Choroid plexus epithelial cell (primary cell): ENCODE results near the gene MRPL12.

Source experiments
- DNase-seq: peaks from one replicate; pipeline ENCODE4 v3.0.0-alpha.2; 2010; ENCODE audit warnings: low read depth
- H3K4me3 ChIP-seq: 2 replicates; pipeline ENCODE4 v1.5.1; 2011; ENCODE audit warnings: low read depth, mild to moderate bottlenecking, control low read depth, low read length, moderate library complexity
- CTCF ChIP-seq: conservative IDR thresholded peaks from 2 replicates; pipeline ENCODE4 v1.5.1; 2011; ENCODE audit warnings: low read depth, mild to moderate bottlenecking, control low read depth, inconsistent platforms, low read length, moderate library complexity

Gene MRPL12

DNA sequence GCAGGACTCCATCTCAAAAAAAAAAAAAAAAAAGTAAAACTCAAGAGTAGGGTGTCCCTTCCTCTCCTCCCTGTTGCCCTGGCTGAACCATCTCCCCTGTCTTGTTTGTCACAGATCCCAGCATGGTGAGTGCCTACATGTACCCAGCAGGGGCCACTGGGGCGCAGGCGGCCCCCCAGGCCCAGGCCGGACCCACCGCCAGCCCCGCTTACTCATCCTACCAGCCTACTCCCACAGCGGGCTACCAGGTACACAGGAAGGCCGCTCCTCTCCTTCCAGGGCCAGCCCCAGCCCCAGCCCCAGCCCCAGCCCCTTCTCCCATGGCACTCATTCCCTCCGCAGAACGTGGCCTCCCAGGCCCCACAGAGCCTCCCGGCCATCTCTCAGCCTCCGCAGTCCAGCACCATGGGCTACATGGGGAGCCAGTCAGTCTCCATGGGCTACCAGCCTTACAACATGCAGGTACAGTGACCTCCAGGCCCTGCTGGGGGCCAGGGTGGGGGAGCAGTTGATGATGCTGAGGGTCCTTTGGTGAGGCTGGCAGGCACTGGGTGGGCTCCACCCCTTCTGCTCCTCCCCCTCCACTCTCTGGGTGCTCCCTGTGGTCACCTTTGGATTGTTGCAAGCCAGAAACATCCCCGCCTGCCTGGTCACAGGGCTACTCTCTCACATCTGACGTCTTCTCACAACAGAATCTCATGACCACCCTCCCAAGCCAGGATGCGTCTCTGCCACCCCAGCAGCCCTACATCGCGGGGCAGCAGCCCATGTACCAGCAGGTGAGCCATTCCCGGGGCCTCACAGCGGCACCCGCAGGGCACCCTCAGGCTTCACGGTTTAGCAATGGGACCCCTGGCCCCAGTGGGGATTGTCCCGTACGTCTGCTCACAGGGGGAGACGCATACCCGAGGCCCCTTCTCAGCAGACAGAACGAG, 2.5 kb upstream of the MRPL12 start:
- peak; percentile 22 for DNase-seq
- H3K4me3 ChIP-seq, result no peak overlapping the region
- TF ChIP-seq CTCF, result no peak

- H3K4me3 ChIP-seq, result peak overlapping the region; percentile 22
- no peak for TF ChIP-seq CTCF
- no peak for DNase-seq
These were observed 1.7 kb upstream of the MRPL12 start for GRCh38 chr17:81701288-81702071.

DNA sequence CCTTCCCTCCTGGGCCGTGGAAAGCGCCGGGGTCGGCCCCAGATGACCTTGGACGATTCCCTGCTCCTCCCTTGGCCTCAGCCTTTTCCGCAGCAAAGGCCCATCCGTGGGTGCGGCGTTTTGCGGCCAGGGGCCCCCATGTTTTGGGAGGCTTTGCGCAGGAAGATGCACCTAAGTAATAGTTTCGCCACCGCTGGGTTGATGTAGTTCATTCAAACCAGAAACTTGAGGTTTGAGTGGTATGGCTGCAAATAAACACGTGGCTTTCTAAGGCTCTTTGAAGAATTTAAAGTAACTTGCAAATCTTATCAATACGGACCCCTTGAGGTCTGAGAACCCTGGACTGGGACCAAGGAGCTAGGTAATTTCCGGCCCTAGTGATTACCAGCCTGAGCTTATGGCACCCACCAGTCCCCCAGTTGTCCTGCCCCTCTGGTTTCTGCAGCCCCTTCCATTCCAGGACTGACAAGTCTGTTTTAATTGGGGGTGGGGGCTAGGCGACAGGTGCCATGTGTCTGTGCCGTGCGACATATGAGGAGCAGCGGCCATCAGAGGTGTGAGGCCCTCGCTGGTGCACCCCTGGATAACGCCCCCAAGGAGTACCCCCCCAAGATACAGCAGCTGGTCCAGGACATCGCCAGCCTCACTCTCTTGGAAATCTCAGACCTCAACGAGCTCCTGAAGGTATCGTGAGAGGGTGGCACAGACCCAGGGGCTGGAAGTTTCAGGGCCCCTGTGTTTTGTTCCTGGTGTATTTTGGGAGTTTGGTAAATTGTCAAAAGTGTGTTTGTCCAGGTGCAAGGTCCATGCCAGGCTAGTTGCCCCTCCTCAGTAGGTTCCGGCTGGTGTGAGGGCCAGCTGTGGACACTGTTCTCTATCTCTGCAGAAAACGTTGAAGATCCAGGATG, 834 bp downstream of the MRPL12 start:
- DNase-seq, result peak; percentile 28
- H3K4me3 ChIP-seq, result peak overlapping the region; percentile 92
- no peak for TF ChIP-seq CTCF

- H3K4me3 ChIP-seq, result no peak overlapping the region
- TF ChIP-seq CTCF, result no peak
- no peak for DNase-seq
These were observed 2.5 kb downstream of the MRPL12 start for GRCh38 chr17:81705518-81706231.

DNA sequence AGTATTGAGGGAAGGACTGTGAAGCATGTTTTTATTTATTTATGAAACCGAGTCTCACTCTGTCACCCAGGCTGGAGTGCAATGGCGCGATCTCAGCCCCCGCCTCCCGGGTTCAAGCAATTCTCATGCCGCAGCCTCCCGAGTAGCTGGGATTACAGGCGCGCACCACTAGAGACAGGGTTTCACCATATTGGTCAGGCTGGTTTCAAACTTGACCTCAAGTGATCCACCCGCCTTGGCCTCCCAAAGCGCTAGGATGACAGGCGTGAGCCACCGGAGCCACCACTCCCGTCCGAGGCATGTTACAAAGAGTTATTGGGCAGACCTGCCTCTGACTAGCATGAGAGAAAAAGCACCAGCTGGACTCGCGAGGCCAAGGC, 3.1 kb downstream of the MRPL12 start:
- no peak overlapping the region for H3K4me3 ChIP-seq
- TF ChIP-seq CTCF, result no peak

More for the DNA sequence above, 3.1 kb downstream of the MRPL12 start:
- DNase-seq, result no peak
